ENCODE results near the gene NPC1. TPM values are rescaled to one million over a fixed set of nuclear protein-coding genes. Genes with fewer than 3 reads are reported as not detected.

NPC1 gene
- total RNA-seq, 4 donors from 2014 or later = 35.7 to 99.4 (median 46.2) TPM

- DNase-seq = no peak
- H3K4me1 ChIP-seq = peaks cover 16 to 22% of the 10 kb centered on the region in 2 donors
- no peaks in the 10 kb centered on the region for H3K27me3 ChIP-seq
- H3K9me3 ChIP-seq = no peaks in the 10 kb centered on the region
- intact Hi-C loops (cut with DNase I; ENCODE audit: low total_unique reads) (loop anchor here (1.0 to 10.0 kb wide), 6 partner anchors 49 to 568 kb away; partner anchors contain the start of genes CABLES1, NPC1, RBBP8 and RIOK3), in situ Hi-C loops (cut with MboI; ENCODE audit: low sequenced_read_pairs in 4 of 4) (loop anchor here in 1 of 4 donors (25.0 kb wide), 1 partner anchor 310 kb away; no protein-coding TSS in a partner anchor)
- TF ChIP-seq POLR2A (IDR thresholded peaks at IDR 0.05) (no peak), CTCF (IDR thresholded peaks at IDR 0.05 in 4 of 5, conservative IDR thresholded peaks at IDR 0.05 in 1 of 5) (no peak)
- ATAC-seq = peak in 1 of 2 donors; percentile 2
- H3K36me3 ChIP-seq = no peaks in the 10 kb centered on the region
- peak overlapping the region; percentile 91 to 94 (median 92) for H3K27ac ChIP-seq
- peak overlapping the region; percentile 77 to 89 (median 82) for H3K4me3 ChIP-seq
Observed at GRCh38 chr18:23502516-23503037, 83.7 kb downstream of the NPC1 start.

GRCh38 chr18:23501626-23502025, 84.7 kb downstream of the NPC1 start:
- DNase-seq = no peak
- no peak for TF ChIP-seq POLR2A (IDR thresholded peaks at IDR 0.05)
- Histone ChIP-seq H3K9me3 (no peaks in the 10 kb centered on the region), H3K36me3 (no peaks in the 10 kb centered on the region), H3K27me3 (no peaks in the 10 kb centered on the region), H3K4me1 (peaks cover 16 to 22% of the 10 kb centered on the region in 2 donors), H3K27ac (no peak overlapping the region), H3K4me3 (no peak overlapping the region)
- ATAC-seq = no peak
- in situ Hi-C loops (cut with MboI; ENCODE audit: low sequenced_read_pairs in 4 of 4) = loop anchor here in 1 of 4 donors (25.0 kb wide), 1 partner anchor 311 kb away; no protein-coding TSS in a partner anchor
- intact Hi-C loops (cut with DNase I; ENCODE audit: low total_unique reads) = loop anchor here (2.0 to 10.0 kb wide), 3 partner anchors 323 to 567 kb away; partner anchors contain the start of genes CABLES1 and RBBP8

DNA sequence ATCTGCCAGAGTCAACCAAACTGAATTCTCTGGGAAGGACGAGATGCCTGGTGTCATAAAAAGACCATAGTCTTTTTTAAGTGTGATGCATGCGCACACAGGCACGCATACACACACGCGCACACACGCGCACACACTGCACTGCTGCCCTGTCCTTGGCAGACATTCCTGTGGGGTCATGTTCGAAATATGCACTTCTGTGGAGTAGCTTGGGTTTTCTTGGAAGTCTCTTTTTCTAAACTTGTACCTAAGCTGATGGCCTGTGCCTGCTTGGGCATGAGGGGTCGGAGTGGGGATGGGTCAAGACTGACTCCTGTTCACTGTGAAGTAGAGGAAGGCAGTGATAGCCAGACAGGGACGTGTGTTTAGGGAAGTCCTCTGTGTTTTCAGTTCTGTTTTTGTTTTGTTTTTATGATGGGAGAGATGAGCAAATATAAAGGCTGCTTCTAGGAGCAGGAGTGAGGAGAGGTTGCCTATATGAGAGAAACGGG, 87.0 kb downstream of the NPC1 start:
- ATAC-seq (no peak), DNase-seq (no peak)
- in situ Hi-C loops (cut with MboI; ENCODE audit: low sequenced_read_pairs in 4 of 4) = no loop called here

GRCh38 chr18:23498877-23499276, 87.4 kb downstream of the NPC1 start:
- Histone ChIP-seq H3K27me3 (no peaks in the 10 kb centered on the region), H3K9me3 (no peaks in the 10 kb centered on the region), H3K27ac (no peak overlapping the region), H3K4me3 (no peak overlapping the region), H3K4me1 (peaks cover under 1 to 6% of the 10 kb centered on the region in 2 donors), H3K36me3 (no peaks in the 10 kb centered on the region)
- DNase-seq (peak; percentile 26 to 51), ATAC-seq (no peak)
- intact Hi-C loops (cut with DNase I; ENCODE audit: low total_unique reads) = no loop called here
- in situ Hi-C loops (cut with MboI; ENCODE audit: low sequenced_read_pairs in 4 of 4) = no loop called here
- no peak for TF ChIP-seq POLR2A (IDR thresholded peaks at IDR 0.05)
- peak; percentile 26 to 72 (median 52) for TF ChIP-seq CTCF (IDR thresholded peaks at IDR 0.05 in 4 of 5, conservative IDR thresholded peaks at IDR 0.05 in 1 of 5)

More for the DNA sequence above, 87.0 kb downstream of the NPC1 start:
- Histone ChIP-seq H3K36me3 (no peaks in the 10 kb centered on the region), H3K9me3 (no peaks in the 10 kb centered on the region), H3K4me1 (peaks cover 5 to 10% of the 10 kb centered on the region in 2 donors), H3K27me3 (no peaks in the 10 kb centered on the region), H3K27ac (no peak overlapping the region), H3K4me3 (no peak overlapping the region)
- intact Hi-C loops (cut with DNase I; ENCODE audit: low total_unique reads) = no loop called here
- no peak for TF ChIP-seq POLR2A (IDR thresholded peaks at IDR 0.05)
- no peak for TF ChIP-seq CTCF (IDR thresholded peaks at IDR 0.05 in 4 of 5, conservative IDR thresholded peaks at IDR 0.05 in 1 of 5)

DNA sequence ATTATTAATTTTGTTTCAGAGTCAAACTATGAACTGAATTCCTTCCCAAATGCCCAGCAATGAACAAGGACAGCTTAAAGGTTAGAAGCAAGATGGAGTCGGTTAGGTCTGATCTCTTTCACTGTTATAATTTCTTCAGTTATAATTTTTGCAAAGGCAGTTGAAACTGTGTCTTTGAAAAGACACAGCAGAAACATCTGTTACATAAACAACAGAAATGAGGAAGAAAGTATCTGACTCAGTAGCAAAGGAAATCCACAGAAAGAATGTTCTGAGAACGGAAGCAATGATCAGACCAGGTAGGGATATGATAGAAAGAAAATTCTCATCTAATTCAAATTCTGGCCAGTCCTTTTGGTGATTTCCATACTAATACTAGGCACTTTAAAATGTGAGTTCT, 88.2 kb downstream of the NPC1 start:
- TF ChIP-seq CTCF (IDR thresholded peaks at IDR 0.05 in 4 of 5, conservative IDR thresholded peaks at IDR 0.05 in 1 of 5) (no peak), POLR2A (IDR thresholded peaks at IDR 0.05) (no peak)
- in situ Hi-C loops (cut with MboI; ENCODE audit: low sequenced_read_pairs in 4 of 4) = no loop called here
- Histone ChIP-seq H3K4me1 (peaks cover 0 to 6% of the 10 kb centered on the region in 2 donors), H3K9me3 (no peaks in the 10 kb centered on the region), H3K27me3 (no peaks in the 10 kb centered on the region), H3K27ac (no peak overlapping the region), H3K4me3 (no peak overlapping the region), H3K36me3 (no peaks in the 10 kb centered on the region)
- ATAC-seq (no peak), DNase-seq (no peak)
- intact Hi-C loops (cut with DNase I; ENCODE audit: low total_unique reads) = no loop called here
